Glomerular visceral epithelial cell (primary cell): ENCODE results near the gene IRF2.
A peak's percentile ranks its signal among the peaks of the same experiment; 100 is the strongest.

ENCODE experiments used
- DNase-seq: peaks from one replicate; pipeline ENCODE4 v3.0.0-alpha.2; 2016; ENCODE audit errors: extremely low spot score

IRF2 gene

GRCh38 chr4:184368290-184368689, 106.1 kb downstream of the IRF2 start:
- DNase-seq, result no peak

GRCh38 chr4:184364100-184364921, 110.0 kb downstream of the IRF2 start:
- DNase-seq, result peak; percentile 88

GRCh38 chr4:184363258-184363657, 111.1 kb downstream of the IRF2 start:
- no peak for DNase-seq

DNA sequence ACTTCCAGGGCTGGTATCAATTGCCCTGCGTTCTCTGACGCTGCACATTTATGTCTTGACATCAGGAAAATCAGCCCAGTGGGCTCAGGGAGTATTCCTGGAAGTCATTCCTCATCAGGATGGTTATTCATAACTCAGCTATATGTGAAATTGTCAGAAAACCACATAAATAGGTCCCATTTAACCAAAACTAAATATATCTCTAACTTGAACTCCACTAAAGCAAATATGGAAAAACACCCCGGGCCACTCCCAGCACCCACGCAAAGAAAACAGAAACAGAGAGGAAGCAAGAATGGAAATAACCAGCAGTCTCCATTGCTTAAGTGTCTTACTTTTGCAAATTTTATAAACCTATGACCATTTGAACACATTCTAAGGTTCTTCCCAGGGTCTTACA, 112.0 kb downstream of the IRF2 start:
- DNase-seq, result no peak

DNA sequence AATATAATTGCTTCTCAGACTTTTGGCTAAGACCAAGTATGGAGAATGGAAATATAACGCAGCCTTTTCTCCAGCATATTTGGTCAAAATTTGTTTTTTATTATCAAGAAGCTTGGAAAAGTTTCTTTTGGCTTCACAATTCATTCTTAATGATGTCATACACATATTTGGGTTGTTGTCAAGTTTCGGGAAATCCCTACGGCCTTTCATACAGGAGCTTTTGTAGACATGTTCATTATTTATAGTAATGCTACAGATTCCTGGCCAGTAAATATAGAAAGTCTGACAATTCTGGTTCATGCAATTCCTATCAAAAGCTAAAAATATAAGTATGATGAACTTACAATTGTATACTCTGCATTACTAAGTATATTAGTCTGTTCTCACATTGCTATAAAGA, 112.9 kb downstream of the IRF2 start:
- no peak for DNase-seq

DNA sequence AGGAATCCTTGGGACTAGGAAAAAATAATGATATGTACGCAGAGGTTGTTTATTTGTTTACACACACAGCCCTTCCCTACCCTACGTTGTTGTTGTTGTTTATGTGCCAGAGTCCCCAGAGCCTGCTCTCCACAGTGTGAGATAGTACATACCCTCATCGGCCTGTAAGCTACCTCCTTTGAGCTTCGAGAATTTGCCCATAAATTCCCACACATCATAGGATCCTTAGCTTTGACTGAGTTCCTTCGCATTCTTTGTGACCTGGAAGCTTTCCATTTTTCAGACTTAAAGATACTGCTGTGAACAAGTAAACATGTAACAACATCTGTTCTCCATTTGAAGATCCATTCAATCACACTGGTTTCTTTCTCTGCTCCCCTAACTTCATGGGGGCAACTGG, 114.5 kb downstream of the IRF2 start:
- no peak for DNase-seq

DNA sequence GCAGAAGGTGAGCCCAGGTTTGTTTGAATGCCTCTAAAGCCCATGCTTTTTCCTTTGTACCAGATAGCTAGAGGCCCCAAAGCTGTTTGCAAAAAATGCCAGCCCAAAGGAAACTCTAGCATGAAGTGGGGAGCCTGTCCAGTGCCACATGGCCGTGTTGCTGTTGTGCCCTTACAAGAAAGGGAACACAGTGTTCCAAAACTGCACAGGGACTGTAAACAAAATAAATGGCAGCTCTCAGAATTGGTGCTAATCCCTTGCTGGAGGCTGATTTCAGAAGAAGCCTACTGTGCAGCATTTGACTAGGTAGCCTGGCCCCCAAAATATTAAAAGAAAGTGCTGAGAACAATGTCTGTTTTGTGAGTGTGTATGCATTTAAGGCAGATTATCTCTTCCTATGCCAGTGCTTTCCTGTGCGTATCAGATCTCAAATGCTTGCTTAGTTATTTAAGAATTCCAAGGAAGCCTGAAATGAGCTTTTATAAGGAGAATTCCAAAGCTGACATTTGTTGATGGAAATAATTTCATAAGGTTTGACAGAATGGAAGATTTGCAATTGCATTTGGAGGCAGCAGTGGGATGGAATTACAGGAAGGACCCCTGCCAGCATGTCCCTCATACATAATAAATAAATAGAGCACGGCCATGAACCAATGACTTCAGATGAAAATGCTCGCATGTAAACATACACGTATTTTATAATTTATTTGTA, 115.7 kb downstream of the IRF2 start:
- no peak for DNase-seq

DNA sequence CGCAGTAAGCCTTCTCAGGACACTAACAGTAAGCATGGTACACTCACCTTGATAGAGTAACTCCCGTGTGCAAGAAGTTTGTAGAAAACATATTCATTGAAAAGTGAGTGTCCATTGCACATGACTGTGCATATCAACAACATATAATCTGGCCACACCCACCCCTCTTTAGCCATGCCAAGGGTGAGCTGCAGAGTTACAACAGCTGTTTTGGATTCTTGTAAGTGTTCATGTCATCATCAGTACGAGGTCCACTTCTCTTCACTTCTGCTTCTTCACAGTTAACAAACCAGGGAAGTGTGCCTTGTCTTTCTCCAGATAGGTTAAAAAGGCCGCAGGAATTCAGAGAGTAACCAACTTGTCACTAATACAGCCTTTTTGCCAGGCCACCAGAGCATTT, 116.6 kb downstream of the IRF2 start:
- DNase-seq, result no peak

DNA sequence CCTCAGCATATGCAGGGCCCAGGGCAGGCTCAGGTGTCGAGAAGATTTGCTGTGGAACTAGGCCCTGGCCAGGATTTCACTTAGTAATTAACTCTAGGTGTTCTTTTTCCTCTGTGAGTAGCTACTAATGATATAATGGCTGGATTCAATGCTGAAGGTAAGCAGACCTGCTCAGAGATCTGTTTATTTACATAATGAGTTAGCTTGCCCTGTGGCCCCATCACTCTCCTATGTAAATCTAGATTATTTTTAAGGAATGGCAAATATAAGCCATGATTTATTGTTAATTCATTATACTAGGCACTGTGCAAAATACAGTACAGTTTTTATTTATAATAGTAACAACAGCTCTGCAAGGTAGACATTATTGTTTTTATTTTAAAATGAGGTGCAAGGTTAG, 117.2 kb downstream of the IRF2 start:
- DNase-seq, result no peak

GRCh38 chr4:184356366-184356765, 118.0 kb downstream of the IRF2 start:
- no peak for DNase-seq

GRCh38 chr4:184355857-184356256, 118.5 kb downstream of the IRF2 start:
- no peak for DNase-seq

- peak; percentile 82 for DNase-seq
Observed at GRCh38 chr4:184355111-184355604, 119.2 kb downstream of the IRF2 start.

DNA sequence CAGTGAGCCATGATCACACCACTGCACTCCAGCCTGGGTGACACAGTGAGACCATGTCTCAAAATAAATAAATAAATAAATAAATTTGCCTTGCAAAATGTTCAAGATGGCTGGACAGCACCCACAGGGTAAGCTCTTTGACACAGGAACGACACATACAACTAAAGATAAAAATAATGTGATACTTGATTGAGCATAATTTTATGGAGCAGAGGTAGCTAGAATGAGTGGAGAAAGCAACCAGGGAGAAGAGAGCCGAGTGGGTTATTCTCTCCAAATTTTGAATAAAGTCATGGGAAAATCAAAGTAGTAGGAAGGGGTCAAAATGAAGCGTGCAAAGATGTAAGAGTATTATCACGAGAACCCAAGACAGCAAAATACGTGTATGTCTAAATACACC, 121.5 kb downstream of the IRF2 start:
- DNase-seq, result no peak

- no peak for DNase-seq
Observed at GRCh38 chr4:184351560-184352451, 122.5 kb downstream of the IRF2 start.

DNA sequence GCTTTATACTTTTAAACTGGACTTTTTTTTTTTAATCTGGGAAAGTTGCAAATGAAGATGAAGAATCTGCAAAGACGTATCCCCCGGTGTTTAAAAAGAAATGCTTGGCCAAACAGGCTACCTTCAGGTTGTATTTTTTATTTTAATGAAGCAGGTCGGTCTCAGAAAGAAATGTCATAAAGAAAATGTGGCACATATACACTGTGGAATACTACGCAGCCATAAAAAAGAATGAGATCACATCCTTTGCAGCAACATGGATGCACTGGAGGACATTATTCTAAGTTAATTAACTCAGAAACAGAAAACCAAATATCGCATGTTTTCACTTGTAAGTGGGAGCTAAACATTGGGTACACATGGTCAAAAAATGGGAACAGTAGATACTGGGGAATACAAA, 123.4 kb downstream of the IRF2 start:
- DNase-seq, result no peak

DNA sequence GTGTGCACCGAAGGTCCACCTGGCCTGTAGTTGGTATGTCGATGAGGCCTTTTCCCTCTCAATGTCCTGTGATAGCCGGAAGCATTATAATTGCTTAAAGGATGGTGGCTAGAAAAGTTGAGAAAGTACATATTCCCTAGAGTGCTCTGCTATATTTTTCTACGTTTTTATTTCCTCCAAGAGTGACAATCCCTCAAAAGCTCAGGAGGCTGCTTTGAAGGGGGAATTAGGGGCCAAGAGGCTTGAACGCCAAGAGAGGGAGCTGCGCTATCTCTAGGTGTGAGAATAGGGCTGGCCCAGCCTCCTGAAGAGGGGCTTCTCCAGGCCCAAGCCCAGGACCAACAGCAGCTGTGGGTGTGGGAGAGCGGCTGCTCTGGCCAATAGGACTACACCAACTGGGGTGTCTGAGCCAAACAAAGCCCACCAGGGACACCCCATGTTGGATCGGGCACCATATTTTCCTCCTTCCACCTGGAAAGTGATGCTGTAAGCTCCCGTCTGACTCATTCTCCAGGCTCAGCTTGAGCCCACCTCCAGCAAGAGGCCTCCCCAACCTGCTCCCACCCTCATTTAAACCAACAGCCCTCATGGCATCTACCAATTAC, 124.0 kb downstream of the IRF2 start:
- no peak for DNase-seq

GRCh38 chr4:184349283-184350039, 124.9 kb downstream of the IRF2 start:
- DNase-seq, result no peak

DNA sequence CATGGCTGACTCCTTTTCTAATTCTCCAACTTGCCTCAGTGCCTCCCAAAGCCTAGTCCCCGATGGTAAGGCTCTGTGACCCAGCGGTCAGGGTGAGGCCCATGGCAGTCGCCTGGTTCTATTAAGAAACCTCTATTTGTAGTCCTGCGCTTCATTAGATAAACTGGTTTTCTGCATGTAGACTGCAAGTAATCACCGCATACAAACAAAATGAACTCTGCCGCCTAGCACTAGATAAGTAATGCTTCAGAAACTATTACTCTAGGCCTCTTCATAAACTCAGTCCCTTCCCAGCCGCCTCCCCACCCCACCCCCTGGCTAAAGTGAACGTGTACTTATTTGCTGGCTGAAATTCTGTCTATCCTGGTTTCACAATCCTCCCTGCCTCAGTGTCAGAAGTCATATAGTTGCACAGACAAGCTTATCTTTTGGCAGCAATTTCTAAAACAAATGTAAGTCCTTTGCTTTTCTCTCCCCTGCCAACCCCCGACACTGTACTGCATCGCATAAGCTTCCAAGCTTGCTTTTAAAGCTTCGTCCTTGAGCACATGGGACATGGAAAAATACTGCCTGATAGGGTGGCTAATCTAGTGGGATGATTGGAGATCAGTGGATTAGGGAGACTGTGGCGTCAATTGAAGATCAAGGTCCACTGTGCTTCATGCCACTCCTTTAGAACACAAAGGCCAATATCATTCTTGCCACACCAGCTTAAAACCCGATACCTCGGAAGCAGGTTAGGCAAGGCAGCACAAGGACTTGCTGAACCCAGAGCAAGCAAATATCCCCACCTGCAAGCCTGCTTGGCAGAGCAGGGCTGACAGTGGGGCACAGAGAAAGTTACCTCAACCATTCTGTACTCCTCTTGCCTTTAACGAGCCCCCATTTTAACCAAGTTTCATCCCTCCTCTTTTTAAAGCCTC, 125.8 kb downstream of the IRF2 start:
- no peak for DNase-seq

- no peak for DNase-seq
Observed at GRCh38 chr4:184347251-184348239, 126.8 kb downstream of the IRF2 start.
